ENCODE data around the gene LCNL1.

LCNL1 gene

DNA sequence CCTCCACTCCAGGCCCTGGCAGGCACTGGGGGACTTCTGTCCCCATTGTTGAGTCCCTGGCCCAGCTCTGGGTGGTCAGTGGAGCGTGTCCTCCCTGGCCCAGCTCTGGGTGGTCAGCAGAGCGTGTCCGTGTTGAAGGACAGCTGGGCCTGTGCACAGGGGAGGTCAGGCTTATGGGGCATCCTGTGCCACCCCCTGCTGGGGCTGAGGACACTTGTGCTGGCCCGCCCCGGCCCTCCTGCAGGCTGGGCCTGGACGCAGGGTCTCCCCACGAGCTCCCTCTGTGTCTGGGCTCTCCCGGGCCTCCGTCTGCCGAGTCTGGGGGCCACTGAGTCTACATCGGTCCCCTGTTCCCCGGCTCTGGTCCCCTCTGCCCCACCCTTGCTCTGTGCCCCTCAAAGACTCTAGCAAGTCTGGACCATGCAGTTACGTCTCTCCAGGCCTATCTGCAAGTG lies 25.1 kb downstream of the LCNL1 start:
- Histone ChIP-seq H3K9ac (ENCODE audit: low read depth, low read length) (no peak overlapping the region), H3K36me3 (ENCODE audit: insufficient read depth, low read length) (no peaks in the 10 kb centered on the region), H3K9me3 (ENCODE audit: control insufficient read depth, insufficient read depth, low read length) (no peaks in the 10 kb centered on the region), H3K4me1 (ENCODE audit: insufficient read depth, low read length) (no peaks in the 10 kb centered on the region)

DNA sequence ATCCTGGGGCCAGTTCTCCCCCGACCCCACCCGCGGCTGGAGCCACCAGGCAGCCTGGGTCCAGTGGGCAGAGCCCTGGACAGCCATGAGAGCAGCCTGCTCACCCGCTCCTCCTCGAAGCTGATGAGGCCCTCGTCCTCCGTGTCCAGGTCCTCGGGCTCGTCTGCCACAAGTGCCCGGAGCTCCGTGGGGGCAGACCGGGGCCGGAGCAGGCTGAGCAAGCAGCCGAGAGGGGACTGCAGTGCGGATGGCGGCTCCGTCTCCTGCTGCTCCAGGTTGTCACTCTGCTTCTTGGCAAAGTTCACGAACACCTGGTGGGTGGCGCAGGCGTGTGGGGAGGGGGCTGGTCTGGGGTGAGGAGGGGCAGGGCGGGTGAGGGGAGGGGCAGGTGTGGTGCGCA lies 25.5 kb downstream of the LCNL1 start:
- Histone ChIP-seq H3K36me3 (ENCODE audit: insufficient read depth, low read length) (no peaks in the 10 kb centered on the region), H3K4me1 (ENCODE audit: insufficient read depth, low read length) (no peaks in the 10 kb centered on the region), H3K9ac (ENCODE audit: low read depth, low read length) (no peak overlapping the region), H3K9me3 (ENCODE audit: control insufficient read depth, insufficient read depth, low read length) (no peaks in the 10 kb centered on the region)

DNA sequence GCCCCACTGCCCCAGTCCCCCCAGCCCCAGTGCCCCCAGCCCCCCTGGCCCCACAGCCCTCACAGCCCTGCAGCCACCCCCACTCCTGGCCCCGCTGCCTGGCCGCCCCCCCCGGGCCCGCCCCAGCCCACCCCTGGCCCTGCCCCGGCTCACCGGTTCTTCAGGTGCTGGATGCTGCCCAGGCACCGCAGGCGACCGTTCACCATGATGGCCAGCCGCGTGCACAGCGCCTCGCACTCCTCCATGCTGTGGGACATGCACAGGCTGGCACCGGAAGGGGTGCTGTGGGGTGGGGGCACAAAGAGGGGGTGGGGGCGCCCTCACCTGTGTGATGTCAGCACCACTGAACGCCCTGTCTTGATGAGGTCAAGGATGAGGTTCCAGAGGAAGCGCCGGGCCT lies 26.4 kb downstream of the LCNL1 start:
- Histone ChIP-seq H3K4me1 (ENCODE audit: insufficient read depth, low read length) (no peaks in the 10 kb centered on the region), H3K36me3 (ENCODE audit: insufficient read depth, low read length) (no peaks in the 10 kb centered on the region), H3K9ac (ENCODE audit: low read depth, low read length) (no peak overlapping the region), H3K9me3 (ENCODE audit: control insufficient read depth, insufficient read depth, low read length) (no peaks in the 10 kb centered on the region)

GRCh38 chr9:137009938-137010732 lies 27.3 kb downstream of the LCNL1 start:
- H3K36me3 ChIP-seq (ENCODE audit: insufficient read depth, low read length): no peaks in the 10 kb centered on the region
- H3K9ac ChIP-seq (ENCODE audit: low read depth, low read length): no peak overlapping the region
- no peaks in the 10 kb centered on the region for H3K4me1 ChIP-seq (ENCODE audit: insufficient read depth, low read length)
- H3K9me3 ChIP-seq (ENCODE audit: control insufficient read depth, insufficient read depth, low read length): no peaks in the 10 kb centered on the region

DNA sequence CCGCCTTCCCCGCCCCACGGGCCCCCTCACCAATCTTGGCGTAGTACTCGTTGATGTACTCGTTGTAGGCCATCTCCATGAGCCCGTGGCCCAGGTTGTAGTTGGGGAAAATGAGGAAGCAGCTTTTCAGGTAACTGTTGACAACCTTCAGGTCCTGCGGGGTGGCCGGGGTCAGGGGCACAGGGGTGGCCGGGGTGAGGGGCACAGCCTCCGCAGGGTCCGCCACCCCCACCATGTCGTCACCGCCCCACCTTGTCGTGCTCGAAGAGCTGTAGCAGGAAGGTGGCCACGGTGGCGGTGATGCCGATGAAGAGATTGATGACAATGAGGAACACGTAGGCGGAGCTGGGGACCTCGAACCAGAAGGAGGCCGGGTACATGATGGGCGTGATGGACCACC lies 28.4 kb downstream of the LCNL1 start:
- Histone ChIP-seq H3K36me3 (ENCODE audit: insufficient read depth, low read length) (no peaks in the 10 kb centered on the region), H3K9me3 (ENCODE audit: control insufficient read depth, insufficient read depth, low read length) (no peaks in the 10 kb centered on the region), H3K4me1 (ENCODE audit: insufficient read depth, low read length) (no peaks in the 10 kb centered on the region)

DNA sequence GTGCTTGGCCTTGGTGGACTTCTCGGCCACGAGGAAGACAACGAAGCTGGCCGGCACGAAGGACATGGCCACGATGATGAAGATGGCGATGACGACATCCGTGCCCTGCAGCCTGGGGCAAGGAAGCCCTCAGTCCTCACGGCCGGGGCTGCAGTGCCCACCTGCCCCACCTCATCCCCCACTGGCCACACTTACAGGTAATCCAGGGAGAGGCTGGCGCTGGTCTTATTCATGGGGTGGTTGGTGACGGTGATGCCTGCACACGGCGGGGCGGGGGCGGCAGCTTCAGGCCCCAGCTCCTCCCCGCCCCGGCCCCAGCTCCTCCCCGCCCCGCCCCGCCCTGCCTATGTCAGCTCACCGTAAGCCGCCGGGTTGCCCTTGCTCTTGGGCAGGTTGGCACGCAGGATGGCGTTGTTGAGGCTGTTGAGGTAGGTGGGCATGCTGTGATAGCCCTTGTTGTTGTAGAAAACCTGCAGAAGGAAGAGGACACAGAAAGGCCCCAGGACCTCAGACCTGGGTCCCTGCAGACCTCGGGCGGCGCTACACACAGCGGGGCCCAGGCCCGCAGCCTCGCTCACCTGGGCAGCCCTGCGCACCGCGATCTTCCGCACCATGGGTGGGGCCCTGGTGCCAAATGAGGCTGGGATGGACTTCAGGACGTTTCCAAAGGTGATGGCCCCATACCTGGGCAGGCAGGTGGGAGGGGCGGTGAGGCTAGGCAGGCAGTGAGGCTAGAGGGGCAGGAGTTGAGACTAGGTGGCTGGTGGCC lies 29.3 kb downstream of the LCNL1 start:
- Histone ChIP-seq H3K9ac (ENCODE audit: low read depth, low read length) (no peak overlapping the region), H3K36me3 (ENCODE audit: insufficient read depth, low read length) (no peaks in the 10 kb centered on the region), H3K4me1 (ENCODE audit: insufficient read depth, low read length) (no peaks in the 10 kb centered on the region), H3K9me3 (ENCODE audit: control insufficient read depth, insufficient read depth, low read length) (no peaks in the 10 kb centered on the region)

More for the DNA sequence above, 28.4 kb downstream of the LCNL1 start:
- no peak overlapping the region for H3K9ac ChIP-seq (ENCODE audit: low read depth, low read length)

GRCh38 chr9:137012694-137013570 lies 30.1 kb downstream of the LCNL1 start:
- Histone ChIP-seq H3K9ac (ENCODE audit: low read depth, low read length) (no peak overlapping the region), H3K9me3 (ENCODE audit: control insufficient read depth, insufficient read depth, low read length) (no peaks in the 10 kb centered on the region), H3K4me1 (ENCODE audit: insufficient read depth, low read length) (no peaks in the 10 kb centered on the region), H3K36me3 (ENCODE audit: insufficient read depth, low read length) (no peaks in the 10 kb centered on the region)

- Histone ChIP-seq H3K36me3 (ENCODE audit: insufficient read depth, low read length) (no peaks in the 10 kb centered on the region), H3K9ac (ENCODE audit: low read depth, low read length) (no peak overlapping the region), H3K9me3 (ENCODE audit: control insufficient read depth, insufficient read depth, low read length) (no peaks in the 10 kb centered on the region), H3K4me1 (ENCODE audit: insufficient read depth, low read length) (no peaks in the 10 kb centered on the region)
Observed at GRCh38 chr9:137013571-137013940, 30.8 kb downstream of the LCNL1 start.

- Histone ChIP-seq H3K36me3 (ENCODE audit: insufficient read depth, low read length) (no peaks in the 10 kb centered on the region), H3K4me1 (ENCODE audit: insufficient read depth, low read length) (no peaks in the 10 kb centered on the region), H3K9ac (ENCODE audit: low read depth, low read length) (no peak overlapping the region), H3K9me3 (ENCODE audit: control insufficient read depth, insufficient read depth, low read length) (no peaks in the 10 kb centered on the region)
Observed at GRCh38 chr9:137014166-137014565, 31.4 kb downstream of the LCNL1 start.

DNA sequence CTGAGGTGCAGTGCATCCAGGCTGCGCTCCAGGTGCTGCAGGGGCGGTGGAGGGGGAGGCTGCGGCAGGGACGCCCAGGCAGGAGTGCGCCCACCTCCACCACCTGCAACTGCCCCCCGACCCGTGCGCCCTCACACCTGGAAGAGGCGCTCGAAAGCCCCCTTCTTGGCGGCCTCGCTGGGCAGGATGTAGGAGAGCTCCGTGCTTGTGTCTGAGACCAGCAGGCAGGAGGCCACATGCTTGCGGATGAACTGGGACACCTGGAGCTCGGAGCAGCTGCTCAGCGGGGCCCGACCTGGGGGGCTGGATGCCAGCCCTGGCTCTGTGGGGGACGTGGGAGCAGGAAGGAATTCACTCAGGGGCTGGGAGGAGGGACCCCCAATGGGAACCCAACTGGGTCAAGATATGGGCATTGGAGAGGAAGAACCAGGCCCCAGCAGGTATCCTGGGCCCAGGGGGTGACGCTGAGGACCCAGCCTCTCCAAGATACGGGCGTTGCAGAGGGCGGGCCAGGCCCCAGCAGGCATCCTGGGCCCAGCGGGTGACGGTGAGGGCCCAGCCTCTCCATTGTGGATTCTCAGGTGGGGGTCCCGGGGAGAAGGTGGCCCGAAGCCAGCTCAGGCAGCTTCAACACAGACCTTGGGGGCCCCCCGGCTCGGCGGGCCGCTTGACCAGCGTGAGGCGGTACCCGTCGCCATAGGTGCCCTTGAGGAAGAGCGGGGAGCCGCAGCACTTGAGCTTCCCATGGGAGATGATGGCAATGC lies 32.2 kb downstream of the LCNL1 start:
- Histone ChIP-seq H3K9me3 (ENCODE audit: control insufficient read depth, insufficient read depth, low read length) (no peaks in the 10 kb centered on the region), H3K9ac (ENCODE audit: low read depth, low read length) (no peak overlapping the region), H3K36me3 (ENCODE audit: insufficient read depth, low read length) (no peaks in the 10 kb centered on the region), H3K4me1 (ENCODE audit: insufficient read depth, low read length) (no peaks in the 10 kb centered on the region)

GRCh38 chr9:137015540-137015930 lies 32.7 kb downstream of the LCNL1 start:
- no peak overlapping the region for H3K9ac ChIP-seq (ENCODE audit: low read depth, low read length)
- H3K4me1 ChIP-seq (ENCODE audit: insufficient read depth, low read length): no peaks in the 10 kb centered on the region
- H3K9me3 ChIP-seq (ENCODE audit: control insufficient read depth, insufficient read depth, low read length): no peaks in the 10 kb centered on the region
- no peaks in the 10 kb centered on the region for H3K36me3 ChIP-seq (ENCODE audit: insufficient read depth, low read length)

GRCh38 chr9:137015976-137016375 lies 33.2 kb downstream of the LCNL1 start:
- Histone ChIP-seq H3K9me3 (ENCODE audit: control insufficient read depth, insufficient read depth, low read length) (no peaks in the 10 kb centered on the region), H3K4me1 (ENCODE audit: insufficient read depth, low read length) (no peaks in the 10 kb centered on the region), H3K9ac (ENCODE audit: low read depth, low read length) (no peak overlapping the region), H3K36me3 (ENCODE audit: insufficient read depth, low read length) (no peaks in the 10 kb centered on the region)

DNA sequence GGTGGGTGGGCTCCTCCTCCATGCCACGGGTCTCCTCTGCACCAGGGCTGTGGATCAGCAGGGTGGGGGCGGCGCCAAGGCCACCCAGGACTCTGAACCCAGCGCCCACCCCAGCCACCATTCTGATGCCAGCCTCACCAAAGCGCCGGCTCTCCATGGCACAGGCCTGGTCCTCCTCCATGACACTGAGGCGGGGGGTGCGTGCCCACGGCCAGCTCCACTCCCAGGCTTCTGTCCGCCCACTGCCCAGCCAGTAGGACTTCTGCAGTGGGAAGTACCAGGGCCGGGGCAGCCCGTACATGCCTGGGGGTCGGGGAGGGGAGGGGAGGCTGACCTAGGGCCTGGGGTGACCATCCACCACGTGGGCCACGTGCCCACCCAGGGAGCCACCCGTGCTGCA lies 33.6 kb downstream of the LCNL1 start:
- Histone ChIP-seq H3K9ac (ENCODE audit: low read depth, low read length) (no peak overlapping the region), H3K4me1 (ENCODE audit: insufficient read depth, low read length) (no peaks in the 10 kb centered on the region), H3K9me3 (ENCODE audit: control insufficient read depth, insufficient read depth, low read length) (no peaks in the 10 kb centered on the region), H3K36me3 (ENCODE audit: insufficient read depth, low read length) (no peaks in the 10 kb centered on the region)

DNA sequence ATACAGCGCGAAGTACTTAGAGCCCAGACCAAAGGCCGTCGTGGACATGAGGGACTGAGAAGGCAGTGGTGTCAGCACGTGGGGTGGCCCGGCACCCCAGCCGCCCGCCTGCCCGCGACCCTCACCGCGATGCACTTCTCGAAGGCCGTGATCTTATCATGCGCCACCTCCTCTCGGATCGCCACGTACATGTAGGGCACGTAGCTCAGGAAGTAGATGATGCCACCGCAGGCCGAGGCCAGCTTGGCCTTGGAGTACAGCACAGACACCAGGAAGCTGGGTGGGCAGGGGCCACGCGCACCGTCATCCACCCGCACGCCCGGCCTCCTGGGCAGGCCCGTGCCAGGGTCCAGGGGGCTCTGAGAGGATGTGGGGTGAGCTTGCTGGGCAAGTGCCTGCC lies 34.3 kb downstream of the LCNL1 start:
- Histone ChIP-seq H3K9ac (ENCODE audit: low read depth, low read length) (no peak overlapping the region), H3K36me3 (ENCODE audit: insufficient read depth, low read length) (no peaks in the 10 kb centered on the region), H3K9me3 (ENCODE audit: control insufficient read depth, insufficient read depth, low read length) (no peaks in the 10 kb centered on the region), H3K4me1 (ENCODE audit: insufficient read depth, low read length) (no peaks in the 10 kb centered on the region)

Data from ES-I3 (cell line).